Activated CD4-positive, alpha-beta T cell treated with anti-CD3 and anti-CD28 coated beads, Interleukin-2, amount 50 U/mL, for 1 hour (primary cell): Measurements from ENCODE around the gene RELCH.
"Not testable (repeated sequence)": the region's sequence is repeated elsewhere in the genome, so short reads cannot be mapped to it uniquely, and the experiment has no call there.

Experiments used
- DNase-seq: peaks from one replicate; pipeline ENCODE4 v3.0.0-alpha.2; 2020

The RELCH gene, protein sequence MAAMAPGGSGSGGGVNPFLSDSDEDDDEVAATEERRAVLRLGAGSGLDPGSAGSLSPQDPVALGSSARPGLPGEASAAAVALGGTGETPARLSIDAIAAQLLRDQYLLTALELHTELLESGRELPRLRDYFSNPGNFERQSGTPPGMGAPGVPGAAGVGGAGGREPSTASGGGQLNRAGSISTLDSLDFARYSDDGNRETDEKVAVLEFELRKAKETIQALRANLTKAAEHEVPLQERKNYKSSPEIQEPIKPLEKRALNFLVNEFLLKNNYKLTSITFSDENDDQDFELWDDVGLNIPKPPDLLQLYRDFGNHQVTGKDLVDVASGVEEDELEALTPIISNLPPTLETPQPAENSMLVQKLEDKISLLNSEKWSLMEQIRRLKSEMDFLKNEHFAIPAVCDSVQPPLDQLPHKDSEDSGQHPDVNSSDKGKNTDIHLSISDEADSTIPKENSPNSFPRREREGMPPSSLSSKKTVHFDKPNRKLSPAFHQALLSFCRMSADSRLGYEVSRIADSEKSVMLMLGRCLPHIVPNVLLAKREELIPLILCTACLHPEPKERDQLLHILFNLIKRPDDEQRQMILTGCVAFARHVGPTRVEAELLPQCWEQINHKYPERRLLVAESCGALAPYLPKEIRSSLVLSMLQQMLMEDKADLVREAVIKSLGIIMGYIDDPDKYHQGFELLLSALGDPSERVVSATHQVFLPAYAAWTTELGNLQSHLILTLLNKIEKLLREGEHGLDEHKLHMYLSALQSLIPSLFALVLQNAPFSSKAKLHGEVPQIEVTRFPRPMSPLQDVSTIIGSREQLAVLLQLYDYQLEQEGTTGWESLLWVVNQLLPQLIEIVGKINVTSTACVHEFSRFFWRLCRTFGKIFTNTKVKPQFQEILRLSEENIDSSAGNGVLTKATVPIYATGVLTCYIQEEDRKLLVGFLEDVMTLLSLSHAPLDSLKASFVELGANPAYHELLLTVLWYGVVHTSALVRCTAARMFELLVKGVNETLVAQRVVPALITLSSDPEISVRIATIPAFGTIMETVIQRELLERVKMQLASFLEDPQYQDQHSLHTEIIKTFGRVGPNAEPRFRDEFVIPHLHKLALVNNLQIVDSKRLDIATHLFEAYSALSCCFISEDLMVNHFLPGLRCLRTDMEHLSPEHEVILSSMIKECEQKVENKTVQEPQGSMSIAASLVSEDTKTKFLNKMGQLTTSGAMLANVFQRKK

DNA sequence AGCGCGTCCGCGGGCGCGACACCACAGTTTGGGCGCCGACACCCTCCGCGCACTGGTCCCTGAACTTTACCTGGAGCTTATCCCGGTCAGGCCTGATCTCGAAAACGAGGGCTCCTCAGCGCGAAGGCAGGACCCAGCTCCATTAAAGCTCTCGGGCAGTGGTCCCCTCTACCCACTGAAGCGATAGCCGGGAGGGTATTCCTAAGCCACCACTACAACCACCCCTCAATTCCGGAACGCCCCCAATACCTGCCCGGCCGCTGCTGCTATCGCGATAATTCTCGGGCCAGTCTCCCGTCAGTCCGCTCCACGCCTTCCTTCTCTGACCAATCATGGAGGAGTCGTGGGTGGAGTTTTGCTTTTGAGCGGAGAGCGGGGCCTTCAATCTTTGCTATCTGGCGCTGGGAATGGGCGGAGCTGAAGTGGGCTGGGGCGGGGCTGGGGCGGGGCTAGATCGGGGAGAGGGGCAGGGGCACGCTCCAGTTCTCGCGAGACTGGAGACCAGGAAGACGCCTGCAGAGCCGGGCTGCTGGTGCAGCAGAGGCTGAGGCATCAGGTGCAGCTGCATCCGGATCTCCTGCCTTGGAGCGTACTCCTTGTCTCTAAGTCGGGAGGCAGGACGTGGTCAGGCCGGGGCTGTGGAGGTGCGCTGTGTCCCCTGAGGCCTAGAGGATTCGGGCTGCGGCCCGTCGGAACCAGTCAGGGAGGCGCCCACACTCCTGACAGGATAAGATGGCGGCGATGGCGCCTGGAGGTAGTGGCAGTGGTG lies at the start of gene RELCH, which contains the start of gene PIGN:
TSS of gene RELCH (plus strand) at position 482 of the 769 bp plus-strand sequence. CDS start at position 733, 251 bp downstream.
TSS of gene PIGN (minus strand) at position 283 of the 769 bp plus-strand sequence. CDS start 25,703 bp downstream, outside the sequence.
- DNase-seq: peak; percentile 92

DNA sequence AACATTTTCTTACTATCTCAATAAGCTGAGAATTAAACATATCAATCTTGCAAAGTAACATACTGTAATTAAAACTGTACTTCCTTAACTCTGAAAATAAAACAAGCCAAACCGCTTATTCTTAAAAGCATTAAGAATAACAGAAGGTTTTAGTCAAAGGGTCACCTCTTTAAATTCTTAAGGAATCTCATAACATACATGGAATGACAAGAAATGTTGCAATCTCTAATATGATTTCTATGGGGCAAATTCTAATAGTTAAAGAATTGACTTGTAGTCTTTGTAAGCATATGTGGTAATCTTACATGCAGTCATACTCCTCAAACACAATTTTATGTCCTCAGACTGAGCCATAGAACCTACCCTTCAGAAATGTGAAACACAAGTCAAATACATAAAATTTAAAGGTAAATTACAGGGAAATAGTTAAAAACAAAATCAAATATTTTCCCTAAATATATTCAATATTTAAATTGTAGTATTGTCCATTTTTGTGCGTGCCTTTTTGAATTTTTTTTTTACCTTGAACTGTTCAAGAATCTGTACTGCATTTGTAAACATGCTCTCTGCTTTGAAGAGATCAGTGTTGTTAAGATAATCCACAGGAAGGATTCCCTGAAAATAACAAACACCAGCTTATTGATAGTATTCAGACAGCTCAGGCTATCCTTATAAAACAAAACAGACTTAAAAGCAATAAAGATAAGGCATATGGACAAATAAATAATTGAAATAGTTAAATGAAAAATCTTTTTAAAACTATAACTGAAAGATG lies 48.4 kb upstream of the RELCH start:
- DNase-seq: no peak

DNA sequence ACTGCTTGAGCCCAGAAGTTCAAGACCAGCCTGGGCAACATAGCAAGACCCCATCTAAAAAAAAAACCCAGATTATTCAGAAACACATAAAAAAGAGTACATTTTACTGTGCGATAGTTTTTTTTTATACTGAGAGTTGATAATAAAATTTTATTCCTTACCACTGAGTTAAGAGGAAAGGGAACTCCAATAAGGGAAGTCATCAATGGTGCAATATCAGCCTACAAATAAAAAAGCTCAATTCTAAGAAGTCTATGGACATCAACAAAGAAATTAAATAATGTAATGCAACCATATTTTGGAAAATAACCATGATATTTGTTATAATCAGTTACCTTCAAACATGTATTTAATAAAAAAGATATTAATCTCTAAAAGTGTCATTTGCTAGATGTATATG lies 46.8 kb upstream of the RELCH start:
- no peak for DNase-seq

DNA sequence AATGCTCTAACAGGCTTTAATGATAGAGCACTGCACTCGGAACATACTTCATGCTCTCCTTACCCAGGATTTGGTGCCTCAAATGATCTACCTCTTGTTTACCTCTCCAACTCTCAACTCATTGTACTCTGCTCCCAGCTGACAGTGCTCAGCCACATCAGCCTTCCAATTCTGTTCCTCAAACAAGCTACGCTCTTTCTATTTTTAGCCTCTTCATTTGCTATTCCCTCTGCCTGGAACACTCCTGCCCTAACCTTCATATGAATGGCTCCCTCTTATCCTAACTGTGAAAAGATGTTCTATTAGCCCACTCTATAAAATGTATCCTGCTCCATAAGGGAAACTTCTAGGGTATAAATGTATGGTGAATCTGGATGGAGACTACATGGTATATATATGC lies 42.7 kb upstream of the RELCH start:
- DNase-seq: no peak

DNA sequence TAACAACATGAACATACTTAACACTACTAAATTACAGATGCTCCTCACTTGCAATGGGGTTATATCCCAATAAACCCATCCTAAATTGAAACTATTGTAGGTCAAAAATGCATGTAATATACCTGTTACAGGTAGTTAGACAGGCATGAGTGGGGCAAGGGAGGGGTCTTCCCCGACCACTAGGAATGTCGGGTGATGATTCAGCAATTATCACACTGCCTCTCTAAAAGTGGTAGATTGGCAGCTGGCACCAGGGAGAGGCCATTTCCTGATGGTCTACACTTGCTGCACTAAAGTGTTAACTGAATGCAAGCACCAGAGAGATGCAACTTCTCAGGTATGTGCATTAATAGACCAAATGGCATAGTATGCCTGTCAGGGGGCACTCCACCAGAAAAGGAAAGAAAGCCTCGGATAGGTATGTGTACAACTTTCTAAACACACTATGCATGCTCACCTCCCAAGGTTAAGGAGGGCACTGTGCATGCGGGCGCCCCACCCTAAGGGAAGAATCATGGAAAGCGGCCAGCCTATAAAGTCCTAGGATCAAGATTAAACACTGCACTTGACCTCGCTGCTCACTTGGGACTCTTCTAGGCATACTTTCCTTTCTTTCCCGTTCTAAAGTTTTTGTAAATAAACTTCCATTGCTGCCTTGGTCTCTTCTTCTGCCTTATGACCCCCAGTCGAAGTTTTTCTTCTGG lies 35.8 kb upstream of the RELCH start:
- no peak for DNase-seq

DNA sequence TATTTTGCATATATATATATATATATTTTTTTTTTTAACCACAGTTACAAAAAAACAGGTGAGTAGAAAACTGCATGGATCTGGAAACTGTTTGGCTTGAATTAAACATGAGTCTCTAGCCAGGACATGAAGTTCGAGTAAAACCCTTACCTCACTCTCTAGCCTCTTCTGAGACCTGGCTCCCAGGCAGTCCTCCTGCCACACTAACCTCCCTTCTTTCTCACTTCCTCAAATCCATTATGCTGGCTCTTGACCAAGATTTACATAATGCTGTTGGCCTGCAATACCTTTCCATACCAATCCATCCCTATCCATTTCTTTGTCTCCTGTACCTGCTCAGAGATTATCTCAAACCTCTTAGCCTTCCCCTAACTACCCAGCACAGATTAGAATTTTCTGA lies 34.2 kb upstream of the RELCH start:
- no peak for DNase-seq

DNA sequence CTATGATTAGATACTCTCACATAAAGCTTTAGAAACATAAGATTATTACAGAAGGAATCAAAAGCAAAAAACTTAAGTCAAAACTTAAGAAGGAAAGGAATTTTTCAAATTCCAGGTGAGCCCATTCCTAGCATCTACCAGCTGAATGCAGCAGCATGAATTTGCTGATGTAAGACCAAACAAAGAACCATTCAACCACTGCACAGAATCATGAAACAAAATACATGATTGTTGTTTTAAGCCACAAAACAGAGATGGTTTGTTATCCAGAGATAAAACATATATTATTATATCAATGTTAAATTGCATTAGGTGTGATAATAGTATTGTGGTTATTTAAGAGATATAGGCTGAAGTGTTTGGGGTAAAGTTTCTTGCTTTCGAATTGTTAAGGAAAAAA lies 29.2 kb upstream of the RELCH start:
- DNase-seq: no peak

DNA sequence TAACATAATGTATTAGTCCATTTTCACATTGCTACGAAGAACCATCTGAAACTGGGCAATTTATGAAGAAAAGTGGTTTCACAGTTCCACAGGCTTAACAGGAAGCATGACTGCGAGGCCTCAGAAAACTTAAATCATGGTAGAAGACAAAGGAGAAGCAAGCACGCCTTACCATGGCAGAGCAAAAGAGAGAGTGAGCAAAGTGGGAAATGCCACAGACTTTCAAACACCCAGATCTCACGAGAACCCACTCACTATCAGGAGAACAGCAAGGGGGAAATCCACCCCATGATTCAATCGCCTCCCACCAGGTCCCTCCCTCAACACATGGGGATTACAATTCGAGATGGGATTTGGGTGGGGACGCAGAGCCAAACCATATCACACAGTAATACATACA lies 22.7 kb upstream of the RELCH start:
- no peak for DNase-seq

DNA sequence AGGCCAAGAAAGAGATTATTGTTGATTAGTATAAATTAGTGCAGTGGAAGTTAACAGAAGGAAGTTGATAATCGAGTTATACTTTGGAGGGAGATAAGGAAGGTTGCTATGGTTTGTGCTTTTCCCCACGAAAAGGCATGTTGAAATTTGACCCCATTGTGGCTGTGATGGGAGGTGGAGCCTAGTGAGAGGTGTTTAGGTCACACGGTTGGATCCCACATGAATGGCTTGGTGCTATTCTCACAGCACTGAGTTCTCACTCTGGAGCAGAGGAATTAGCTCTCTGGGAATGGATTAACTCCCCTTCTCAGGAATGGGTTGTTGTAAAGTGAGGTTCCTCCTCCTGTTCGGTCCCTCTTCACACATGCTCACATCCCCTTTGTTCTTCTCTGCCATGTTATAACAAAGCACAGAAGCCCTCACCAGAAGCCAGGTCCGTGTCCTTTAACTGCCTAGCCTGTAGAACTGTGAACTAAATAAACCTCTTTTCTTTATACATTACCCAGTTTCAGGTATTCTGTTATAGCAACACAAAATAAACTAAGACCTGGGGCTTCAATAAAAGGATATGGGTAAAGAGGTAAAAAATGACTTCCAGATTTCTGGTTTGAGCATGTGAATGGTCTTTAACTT lies 22.1 kb upstream of the RELCH start:
- no peak for DNase-seq

DNA sequence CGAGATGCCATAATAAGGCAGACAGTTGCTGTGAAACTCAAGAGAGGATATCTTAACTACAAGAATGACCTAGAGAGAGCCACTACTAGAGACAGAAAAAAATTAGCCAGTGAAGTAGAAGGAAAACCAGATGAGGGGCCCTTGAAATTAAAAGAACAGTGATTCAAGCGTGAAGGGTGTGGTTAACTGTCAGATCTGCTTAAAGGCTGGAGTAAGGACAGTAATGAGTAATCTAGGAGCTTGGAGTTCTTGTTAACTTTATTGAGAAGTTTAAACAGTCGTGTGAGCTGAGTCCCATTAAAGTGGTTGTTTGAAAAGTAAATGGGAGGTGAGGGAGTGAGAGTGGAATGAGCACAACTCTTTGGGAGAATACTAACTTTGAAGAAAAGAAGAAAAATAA lies 21.5 kb upstream of the RELCH start:
- no peak for DNase-seq

DNA sequence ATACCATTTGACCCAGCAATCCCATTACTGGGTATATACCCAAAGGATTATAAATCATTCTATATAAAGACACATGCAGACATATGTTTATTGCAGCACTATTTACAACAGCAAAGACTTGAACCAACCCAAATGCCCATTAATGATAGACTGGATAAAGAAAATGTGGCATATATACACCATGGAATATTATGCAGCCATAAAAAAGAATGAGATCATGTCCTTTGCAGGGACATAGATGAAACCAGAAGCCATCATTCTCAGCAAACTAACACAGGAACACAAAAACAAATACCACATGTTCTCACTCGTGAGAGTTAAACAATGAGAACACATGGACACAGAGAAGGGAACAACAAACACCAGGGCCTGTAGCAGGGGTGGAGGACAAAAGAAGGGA lies 20.5 kb upstream of the RELCH start:
- DNase-seq: not testable (repeated sequence)

DNA sequence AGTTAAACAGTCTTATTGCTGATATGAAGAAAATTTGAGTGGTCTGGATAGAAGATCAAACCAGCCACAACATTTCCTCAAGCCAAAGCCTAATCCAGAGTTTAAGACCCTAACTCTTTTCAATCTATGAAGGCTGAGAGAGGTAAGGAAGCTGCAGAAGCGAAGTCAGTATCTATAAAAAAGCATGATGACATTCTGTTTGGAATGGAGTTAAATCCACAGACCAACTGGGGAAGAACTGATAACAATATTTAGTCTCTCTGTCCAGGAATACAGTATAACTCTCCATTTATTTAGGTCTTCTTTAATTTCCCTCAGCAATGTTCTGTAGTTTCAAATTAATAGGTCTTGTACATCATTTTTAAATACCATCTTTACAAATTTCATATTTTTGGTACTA lies 16.2 kb upstream of the RELCH start:
- no peak for DNase-seq

DNA sequence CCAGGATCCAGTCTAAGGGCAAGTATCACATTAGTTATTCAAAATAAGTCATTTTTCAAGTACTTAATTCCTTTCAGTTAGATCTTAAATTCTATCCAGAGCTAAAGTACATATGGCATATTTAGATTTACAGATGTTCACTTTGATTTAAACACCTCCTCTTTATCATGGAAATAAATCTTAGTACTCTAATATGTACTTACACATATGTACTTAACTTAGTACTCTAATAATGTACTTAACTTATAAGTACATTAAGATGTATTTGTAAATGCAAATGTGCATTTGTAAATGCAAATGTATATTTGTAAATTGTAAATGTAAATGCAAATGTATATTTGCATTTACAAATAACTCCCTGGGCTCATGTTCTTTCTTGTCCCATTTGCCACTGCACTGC lies 14.8 kb upstream of the RELCH start:
- no peak for DNase-seq

DNA sequence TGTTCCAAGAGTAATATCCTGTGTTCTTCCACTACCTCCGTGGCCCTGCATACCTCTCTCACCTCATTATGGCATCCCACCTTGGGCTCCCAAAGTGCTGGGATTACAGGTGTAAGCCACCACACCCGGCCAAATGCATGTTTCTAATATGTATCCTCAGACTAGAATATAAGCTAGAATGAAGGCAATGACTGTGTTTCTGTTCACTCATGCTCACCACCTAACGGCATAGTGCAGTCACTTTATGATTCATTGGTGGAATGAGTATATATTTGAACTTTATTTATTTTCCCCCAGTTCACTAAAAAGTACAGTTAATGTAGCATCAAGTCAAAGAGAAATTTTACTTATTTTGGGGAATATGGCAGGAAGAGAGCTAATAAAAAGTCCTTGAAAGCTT lies 11.5 kb upstream of the RELCH start:
- DNase-seq: no peak

DNA sequence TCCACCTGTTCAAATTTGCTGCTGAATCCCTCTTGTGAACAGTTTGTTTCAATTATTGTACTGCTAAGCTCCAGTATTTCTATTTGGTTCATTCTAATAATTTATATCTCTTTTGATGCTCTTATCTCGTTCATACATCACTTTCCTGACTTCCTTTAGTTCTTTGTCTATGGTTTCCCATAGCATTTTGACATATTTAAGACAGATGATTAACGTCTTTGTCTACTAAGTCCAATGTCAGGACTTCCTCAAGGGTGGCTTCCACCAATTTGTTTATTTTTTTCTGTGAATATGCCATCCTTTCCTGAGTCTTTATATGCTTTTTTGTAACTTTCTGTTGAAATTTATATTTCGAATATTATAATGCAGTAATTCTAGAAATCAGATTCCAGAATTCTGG lies 9.8 kb upstream of the RELCH start:
- DNase-seq: no peak

DNA sequence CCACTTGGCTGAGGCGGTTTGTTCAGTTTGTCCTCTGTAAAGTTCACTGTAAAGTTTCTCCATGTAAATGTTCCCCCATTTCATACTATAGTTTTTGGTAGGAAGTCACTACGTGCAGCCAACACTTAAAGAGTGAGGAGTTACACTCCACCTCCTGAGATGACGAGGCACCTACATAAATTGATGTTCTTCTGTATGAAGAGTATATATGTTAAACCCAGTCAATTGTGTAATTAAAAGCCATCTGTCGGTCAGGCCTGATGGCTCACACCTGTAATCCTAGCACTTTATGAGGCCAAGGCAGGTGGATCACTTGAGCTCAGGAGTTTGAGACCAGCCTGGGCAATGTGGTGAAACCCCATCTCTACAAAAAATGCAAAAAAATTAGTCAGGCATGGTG lies 7.8 kb upstream of the RELCH start:
- no peak for DNase-seq

DNA sequence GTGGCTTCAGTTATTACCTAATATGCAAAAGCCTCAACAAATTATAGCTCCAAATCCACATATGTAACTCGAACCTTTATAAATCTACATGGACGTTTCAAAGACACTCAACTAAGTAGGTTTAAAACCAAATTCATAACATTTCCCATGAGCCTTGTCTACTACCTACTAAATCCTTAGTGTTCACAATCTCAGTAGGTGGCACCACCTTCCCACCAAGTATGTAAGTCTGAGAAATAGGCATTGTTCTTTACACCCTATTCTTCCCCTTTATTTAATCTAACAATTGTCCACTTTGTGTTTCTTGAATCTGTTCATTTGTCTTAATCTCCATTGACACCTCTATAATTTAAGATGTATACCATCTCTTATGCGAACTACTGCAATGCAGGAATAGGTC lies 4.8 kb upstream of the RELCH start:
- no peak for DNase-seq

DNA sequence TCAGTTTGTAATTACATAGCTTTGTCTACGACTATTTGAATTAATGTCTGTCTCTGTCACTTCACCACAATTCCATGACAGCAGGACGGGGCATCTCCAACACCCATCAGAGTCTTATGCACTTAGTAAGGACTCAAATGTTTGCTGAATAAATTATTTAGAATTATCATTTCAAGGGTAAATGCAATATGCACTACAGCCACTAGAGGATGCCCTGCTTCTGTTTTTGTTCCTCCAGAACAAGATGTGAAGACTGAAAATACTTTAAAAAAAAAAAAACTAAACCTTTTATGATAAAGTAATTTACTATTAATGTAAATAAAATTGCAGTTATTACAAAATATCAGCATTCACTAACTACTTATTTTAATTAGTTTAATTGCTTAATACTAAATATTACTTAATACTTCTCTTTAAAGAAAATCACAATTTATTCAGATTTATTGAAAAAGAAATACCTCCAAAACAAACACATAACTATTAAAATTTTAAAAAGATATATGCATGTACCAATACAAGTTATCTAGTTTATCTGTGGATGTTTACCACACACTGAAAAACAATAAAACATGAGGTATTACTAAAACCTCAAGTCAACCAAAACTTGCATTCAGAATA lies 3.4 kb upstream of the RELCH start:
- peak; percentile 31 for DNase-seq

DNA sequence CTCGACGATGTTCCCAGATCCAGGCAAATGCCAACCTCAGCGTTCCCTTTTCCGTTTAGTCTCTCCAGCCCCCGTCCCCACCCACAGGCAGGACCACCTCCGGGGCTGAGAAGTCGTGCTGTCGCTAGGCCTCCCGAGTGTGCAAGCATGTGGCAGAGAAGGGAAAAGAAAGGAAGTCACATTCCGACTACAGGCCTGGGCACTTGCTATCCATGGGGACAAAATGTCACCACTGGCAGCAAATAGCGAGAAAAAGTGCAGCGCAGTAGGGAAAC lies 619 bp upstream of the RELCH start:
- no peak for DNase-seq
